ENCODE results near the gene DEFB125.

DNA sequence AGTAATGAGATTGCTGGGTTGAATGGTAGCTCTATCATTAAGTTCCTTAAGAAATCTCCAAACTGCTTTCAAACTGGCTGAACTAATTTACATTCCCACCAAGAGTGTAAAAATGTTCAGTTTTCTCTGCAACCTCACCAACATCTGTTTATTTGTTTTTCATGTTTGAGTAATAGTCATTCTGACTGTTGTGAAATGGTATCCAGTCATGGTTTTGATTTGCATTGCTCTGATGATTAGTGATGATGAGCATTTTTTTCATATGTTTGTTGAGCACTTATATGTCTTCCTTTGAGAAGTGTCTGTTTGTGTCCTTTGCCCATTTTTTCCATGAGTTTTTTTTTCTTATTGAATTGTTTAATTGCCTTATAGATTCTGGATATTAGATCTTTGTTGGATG is 24.9 kb downstream of the DEFB125 start:
- TF ChIP-seq, protein P1, sequence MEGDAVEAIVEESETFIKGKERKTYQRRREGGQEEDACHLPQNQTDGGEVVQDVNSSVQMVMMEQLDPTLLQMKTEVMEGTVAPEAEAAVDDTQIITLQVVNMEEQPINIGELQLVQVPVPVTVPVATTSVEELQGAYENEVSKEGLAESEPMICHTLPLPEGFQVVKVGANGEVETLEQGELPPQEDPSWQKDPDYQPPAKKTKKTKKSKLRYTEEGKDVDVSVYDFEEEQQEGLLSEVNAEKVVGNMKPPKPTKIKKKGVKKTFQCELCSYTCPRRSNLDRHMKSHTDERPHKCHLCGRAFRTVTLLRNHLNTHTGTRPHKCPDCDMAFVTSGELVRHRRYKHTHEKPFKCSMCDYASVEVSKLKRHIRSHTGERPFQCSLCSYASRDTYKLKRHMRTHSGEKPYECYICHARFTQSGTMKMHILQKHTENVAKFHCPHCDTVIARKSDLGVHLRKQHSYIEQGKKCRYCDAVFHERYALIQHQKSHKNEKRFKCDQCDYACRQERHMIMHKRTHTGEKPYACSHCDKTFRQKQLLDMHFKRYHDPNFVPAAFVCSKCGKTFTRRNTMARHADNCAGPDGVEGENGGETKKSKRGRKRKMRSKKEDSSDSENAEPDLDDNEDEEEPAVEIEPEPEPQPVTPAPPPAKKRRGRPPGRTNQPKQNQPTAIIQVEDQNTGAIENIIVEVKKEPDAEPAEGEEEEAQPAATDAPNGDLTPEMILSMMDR (IDR thresholded peaks at IDR 0.05), result no peak
- no peak for TF ChIP-seq POLR2A (IDR thresholded peaks at IDR 0.05)
